ENCODE measurements around the gene BIVM.

DNA sequence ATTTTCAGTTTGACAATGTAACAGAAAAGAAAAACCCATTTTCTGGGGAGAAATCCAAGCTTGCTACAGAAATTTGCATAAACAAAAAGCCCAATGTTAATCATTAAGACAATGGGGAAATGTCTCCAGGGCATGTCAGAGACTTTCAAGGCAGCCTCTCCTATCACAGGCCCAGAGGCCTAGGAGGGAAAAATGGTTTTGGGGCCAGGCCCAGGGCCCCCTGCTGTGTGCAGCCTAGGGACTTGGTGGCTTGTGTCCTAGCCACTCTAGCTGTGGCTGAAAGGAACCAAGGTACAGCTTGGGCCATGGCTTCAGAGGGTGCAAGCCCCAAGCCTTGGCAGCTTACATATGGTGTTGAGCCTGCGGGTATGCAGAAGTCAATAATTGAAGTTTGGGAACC, 17.3 kb upstream of the BIVM start:
- TF ChIP-seq, protein P1, sequence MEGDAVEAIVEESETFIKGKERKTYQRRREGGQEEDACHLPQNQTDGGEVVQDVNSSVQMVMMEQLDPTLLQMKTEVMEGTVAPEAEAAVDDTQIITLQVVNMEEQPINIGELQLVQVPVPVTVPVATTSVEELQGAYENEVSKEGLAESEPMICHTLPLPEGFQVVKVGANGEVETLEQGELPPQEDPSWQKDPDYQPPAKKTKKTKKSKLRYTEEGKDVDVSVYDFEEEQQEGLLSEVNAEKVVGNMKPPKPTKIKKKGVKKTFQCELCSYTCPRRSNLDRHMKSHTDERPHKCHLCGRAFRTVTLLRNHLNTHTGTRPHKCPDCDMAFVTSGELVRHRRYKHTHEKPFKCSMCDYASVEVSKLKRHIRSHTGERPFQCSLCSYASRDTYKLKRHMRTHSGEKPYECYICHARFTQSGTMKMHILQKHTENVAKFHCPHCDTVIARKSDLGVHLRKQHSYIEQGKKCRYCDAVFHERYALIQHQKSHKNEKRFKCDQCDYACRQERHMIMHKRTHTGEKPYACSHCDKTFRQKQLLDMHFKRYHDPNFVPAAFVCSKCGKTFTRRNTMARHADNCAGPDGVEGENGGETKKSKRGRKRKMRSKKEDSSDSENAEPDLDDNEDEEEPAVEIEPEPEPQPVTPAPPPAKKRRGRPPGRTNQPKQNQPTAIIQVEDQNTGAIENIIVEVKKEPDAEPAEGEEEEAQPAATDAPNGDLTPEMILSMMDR (IDR thresholded peaks at IDR 0.05): no peak
- TF ChIP-seq EZH2 (IDR thresholded peaks at IDR 0.05): no peak

All from neural progenitor cell (in vitro differentiated cells).